HFFc6 (cell line): ENCODE data around the gene TBX4. TPM values are rescaled to one million over a fixed set of nuclear protein-coding genes. Genes with fewer than 3 reads are reported as not detected.
"Not testable (repeated sequence)": the region's sequence is repeated elsewhere in the genome, so short reads cannot be mapped to it uniquely, and the experiment has no call there.

ENCODE experiments used
- DNase-seq: peaks from one replicate; pipeline ENCODE4 v3.0.0-alpha.2; 2018
- H3K27ac Mint-ChIP-seq: 2 replicates; pipeline ENCODE4 v1.8.0; 2020; ENCODE audit warnings: mild to moderate bottlenecking, mixed read lengths
- H3K27me3 Mint-ChIP-seq: 2 replicates; pipeline ENCODE4 v1.8.0; 2021; ENCODE audit warnings: mild to moderate bottlenecking, moderate library complexity, mixed read lengths; ENCODE audit not compliant: insufficient read depth
- H3K36me3 Mint-ChIP-seq: 2 replicates; pipeline ENCODE4 v1.8.0; 2021; ENCODE audit warnings: low read depth, mixed read lengths
- H3K4me1 Mint-ChIP-seq: 2 replicates; pipeline ENCODE4 v1.8.0; 2020; ENCODE audit warnings: low read depth, mixed read lengths
- H3K4me3 Mint-ChIP-seq: 2 replicates; pipeline ENCODE4 v1.8.0; 2020; ENCODE audit warnings: mild to moderate bottlenecking, moderate library complexity, mixed read lengths
- H3K9me3 Mint-ChIP-seq: 2 replicates; pipeline ENCODE4 v1.8.0; 2020; ENCODE audit warnings: mild to moderate bottlenecking, mixed read lengths
- total RNA-seq, 6 experiments: library from RNA; stranded (reverse); fragmentation: NEBNext Ultra II Directional; extraction: Animal tissue kit (Norgen Biotek cat#: 25700); gene quantifications; 2 replicates in 1 of 6; 3 replicates in 5 of 6; pipeline ENCODE4 v1.2.3, GENCODE V29; 2021
- TF ChIP-seq, protein P1 (sequence below): fragments of 200-600 bp; sonication (generic); IDR thresholded peaks from 2 replicates; pipeline ENCODE4 v1.5.0; 2021; ENCODE audit warnings: antibody characterized with exemption, mild to moderate bottlenecking

TBX4 gene
- total RNA-seq, 6 experiments from 2014 or later: 0.11 to 0.26 (median 0.18) TPM; not detected in 3

DNA sequence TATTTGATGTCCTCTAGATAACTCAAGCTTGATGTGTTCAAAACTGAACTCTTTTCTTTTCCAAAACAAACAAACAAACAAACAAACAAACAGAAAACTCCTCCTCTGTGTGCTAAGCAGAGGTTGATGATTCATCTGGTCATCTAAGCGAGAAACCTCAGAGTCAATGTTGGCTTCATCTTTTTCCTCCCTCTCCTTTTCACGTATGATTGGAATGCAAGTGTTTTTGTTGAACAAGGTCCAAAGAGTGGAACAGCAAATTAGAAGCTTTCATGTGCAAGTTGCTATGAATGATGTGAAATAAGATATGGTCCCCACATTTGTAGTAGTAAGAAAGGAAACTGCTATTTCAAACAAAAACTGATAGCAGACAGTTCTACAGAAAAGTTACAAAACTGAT, 52.5 kb downstream of the TBX4 start:
- no peaks in the 10 kb centered on the region; the same call in 1 of the 2 replicates for H3K27me3 Mint-ChIP-seq
- no peaks in the 10 kb centered on the region for H3K36me3 Mint-ChIP-seq
- TF ChIP-seq, protein P1, sequence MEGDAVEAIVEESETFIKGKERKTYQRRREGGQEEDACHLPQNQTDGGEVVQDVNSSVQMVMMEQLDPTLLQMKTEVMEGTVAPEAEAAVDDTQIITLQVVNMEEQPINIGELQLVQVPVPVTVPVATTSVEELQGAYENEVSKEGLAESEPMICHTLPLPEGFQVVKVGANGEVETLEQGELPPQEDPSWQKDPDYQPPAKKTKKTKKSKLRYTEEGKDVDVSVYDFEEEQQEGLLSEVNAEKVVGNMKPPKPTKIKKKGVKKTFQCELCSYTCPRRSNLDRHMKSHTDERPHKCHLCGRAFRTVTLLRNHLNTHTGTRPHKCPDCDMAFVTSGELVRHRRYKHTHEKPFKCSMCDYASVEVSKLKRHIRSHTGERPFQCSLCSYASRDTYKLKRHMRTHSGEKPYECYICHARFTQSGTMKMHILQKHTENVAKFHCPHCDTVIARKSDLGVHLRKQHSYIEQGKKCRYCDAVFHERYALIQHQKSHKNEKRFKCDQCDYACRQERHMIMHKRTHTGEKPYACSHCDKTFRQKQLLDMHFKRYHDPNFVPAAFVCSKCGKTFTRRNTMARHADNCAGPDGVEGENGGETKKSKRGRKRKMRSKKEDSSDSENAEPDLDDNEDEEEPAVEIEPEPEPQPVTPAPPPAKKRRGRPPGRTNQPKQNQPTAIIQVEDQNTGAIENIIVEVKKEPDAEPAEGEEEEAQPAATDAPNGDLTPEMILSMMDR: no peak
- DNase-seq: peak; percentile 89
- peak overlapping the region; percentile 29 for H3K27ac Mint-ChIP-seq
- peak overlapping the region; percentile 58 for H3K4me3 Mint-ChIP-seq
- peaks cover 19% of the 10 kb centered on the region for H3K4me1 Mint-ChIP-seq
- H3K9me3 Mint-ChIP-seq: no peaks in the 10 kb centered on the region

DNA sequence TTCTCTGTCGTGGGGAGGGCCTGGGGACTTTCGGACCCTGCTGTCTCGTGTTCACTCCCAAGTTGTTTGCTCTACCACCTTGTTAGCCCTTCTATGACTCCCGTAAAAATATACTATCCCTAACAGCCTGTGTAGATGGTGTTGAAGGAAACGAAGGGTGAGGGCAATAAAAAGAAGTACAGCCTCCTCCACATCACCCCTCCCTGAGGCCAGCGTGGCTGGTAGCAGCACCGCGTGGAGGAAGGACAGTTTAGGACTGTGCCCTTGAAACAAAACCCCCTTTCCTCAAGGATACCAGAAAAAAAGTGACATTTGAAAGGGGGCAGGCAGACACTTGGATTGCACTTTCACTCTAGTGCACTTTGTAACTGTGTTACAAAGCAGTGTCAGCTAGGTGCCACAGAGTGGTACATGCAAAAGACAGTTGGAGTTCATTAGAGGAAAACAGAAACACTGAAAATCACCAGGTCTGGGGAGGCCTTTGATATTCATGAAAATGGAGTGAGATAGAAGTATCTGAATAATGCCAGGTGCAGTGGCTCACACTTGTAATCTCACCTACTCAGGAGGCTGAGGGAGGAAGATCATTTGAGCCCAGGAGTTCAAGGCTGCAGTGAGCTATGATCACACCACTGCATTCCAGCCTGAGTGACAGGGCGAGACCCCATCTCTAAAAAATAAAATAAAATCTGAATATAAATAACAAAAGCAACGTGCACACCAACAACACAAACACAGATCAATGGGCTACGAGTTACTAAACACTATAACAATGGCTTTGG, 53.8 kb downstream of the TBX4 start:
- Mint-ChIP-seq H3K27ac (no peak overlapping the region), H3K4me3 (no peak overlapping the region), H3K27me3 (no peaks in the 10 kb centered on the region; the same call in 1 of the 2 replicates), H3K4me1 (peaks cover 19% of the 10 kb centered on the region), H3K9me3 (no peaks in the 10 kb centered on the region), H3K36me3 (no peaks in the 10 kb centered on the region)
- DNase-seq: no peak
- TF ChIP-seq, protein P1: no peak

DNA sequence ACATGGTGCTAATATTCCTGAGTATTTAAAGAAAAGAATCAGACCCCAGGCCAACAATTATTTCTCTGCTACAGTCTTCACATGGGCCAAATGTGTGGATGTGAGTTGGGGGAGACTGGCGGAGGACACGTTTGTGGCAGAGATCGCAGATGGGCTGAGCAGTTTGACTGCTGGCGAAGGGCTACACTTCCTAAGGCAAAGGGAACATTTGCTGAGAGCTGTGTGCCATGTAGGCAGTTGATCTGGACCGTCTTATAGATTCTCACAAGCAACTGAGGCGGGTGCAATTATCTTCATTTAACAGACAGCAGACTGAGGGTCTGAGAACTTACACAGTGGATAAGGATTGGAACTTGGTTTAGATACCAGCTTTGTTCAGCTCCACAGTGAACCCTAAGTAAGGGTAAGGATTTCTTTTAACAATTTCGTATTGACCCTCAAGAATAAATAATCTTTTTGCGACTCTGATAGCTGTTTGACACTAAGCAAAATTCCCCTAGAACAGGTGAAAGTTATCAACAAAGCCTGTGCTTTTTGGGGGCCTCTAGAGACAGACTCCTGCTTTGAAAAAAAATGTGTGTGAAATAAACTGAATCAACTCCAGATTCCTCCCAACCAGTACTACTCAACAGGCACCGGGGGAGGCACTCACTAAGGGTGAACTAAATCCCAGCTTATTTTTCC, 55.3 kb downstream of the TBX4 start:
- Mint-ChIP-seq H3K36me3 (no peaks in the 10 kb centered on the region), H3K27ac (no peak overlapping the region), H3K4me3 (no peak overlapping the region), H3K9me3 (no peaks in the 10 kb centered on the region), H3K27me3 (no peaks in the 10 kb centered on the region; the same call in 1 of the 2 replicates), H3K4me1 (peaks cover 24% of the 10 kb centered on the region)
- DNase-seq: no peak
- TF ChIP-seq, protein P1: no peak

DNA sequence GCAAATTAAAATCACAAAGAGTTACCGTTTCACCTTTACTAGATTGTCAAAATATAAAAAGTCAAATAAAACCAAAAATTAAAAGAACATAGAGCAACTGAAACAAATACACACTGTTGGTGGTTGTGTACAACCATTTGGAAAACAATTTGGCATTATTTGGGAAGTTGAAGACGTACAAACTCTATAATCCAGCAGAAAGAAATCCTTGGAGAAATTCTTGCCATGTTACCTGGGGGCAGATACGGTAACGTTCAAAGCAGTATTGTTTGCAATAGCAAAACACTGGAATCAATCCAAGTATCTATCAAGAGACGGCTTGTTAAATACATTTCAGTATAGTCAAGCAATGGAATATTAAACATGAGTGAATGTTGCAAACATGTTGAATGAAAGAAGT, 56.7 kb downstream of the TBX4 start:
- Mint-ChIP-seq H3K4me1 (peaks cover 24% of the 10 kb centered on the region), H3K9me3 (no peaks in the 10 kb centered on the region), H3K36me3 (no peaks in the 10 kb centered on the region), H3K27ac (no peak overlapping the region), H3K27me3 (no peaks in the 10 kb centered on the region; the same call in 1 of the 2 replicates), H3K4me3 (no peak overlapping the region)
- TF ChIP-seq, protein P1: no peak
- no peak for DNase-seq

DNA sequence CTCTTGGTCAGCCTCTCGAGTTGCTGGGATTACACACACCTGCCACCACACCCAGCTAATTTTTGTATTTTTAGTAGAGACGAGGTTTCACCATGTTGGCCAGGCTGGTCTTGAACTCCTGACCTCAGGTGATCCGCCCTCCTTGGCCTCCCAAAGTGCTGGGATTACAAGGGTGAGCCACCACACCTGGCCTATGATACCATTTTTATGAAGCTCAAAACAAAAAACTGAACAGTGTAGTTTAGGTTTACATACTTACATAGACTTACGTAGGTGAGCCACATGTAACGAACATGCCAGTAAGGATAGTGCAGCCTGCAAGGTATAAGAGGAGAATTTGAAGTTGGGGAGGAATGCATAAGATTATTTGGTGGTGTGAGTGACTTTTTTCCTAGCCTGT, 57.2 kb downstream of the TBX4 start:
- H3K27ac Mint-ChIP-seq: not testable (repeated sequence)

DNA sequence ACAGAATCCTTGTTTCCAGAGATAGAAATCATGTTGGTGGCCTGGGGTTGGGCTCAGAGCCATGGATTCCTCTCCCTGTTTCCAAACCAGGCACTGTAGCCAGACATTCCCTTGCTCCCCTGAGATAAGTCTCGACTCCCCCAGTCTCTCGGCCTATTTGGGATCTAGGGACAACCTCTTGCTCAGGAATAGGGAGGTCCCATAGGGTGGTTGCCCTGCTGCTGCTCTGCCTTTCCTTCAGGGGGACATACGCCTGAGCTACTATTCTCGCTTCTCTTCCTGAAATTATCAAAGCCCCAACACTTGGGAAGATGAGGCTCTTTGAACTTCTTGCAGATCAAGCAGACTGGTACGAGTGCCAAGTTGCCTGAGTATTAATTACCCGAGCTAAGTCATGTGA, 58.0 kb downstream of the TBX4 start:
- H3K4me1 Mint-ChIP-seq: peaks cover 16% of the 10 kb centered on the region
- no peaks in the 10 kb centered on the region for H3K36me3 Mint-ChIP-seq
- DNase-seq: no peak
- H3K27ac Mint-ChIP-seq: no peak overlapping the region
- no peaks in the 10 kb centered on the region for H3K9me3 Mint-ChIP-seq
- H3K4me3 Mint-ChIP-seq: no peak overlapping the region
- TF ChIP-seq, protein P1: no peak
- H3K27me3 Mint-ChIP-seq: no peaks in the 10 kb centered on the region; the same call in 1 of the 2 replicates

More for the DNA sequence above, 57.2 kb downstream of the TBX4 start:
- H3K36me3 Mint-ChIP-seq, DNase-seq, H3K4me3 Mint-ChIP-seq, H3K9me3 Mint-ChIP-seq, H3K27me3 Mint-ChIP-seq: not testable (repeated sequence)
- peaks cover 23% of the 10 kb centered on the region for H3K4me1 Mint-ChIP-seq
